GM12878 (cell line): ENCODE data around the gene DDX51. TPM values are rescaled to one million over a fixed set of nuclear protein-coding genes. Genes with fewer than 3 reads are reported as not detected.

Experiments
- ATAC-seq: fragments of 200-7000 bp; cut with Tn5 transposase; 3 replicates; pipeline ENCODE4 v1.9.1; 2020; ENCODE audit warnings: mild to moderate bottlenecking, moderate library complexity
- BruUV-seq: library from RNA; stranded (reverse); fragments of 400-500 nt; replicated peaks from 2 replicates; lab custom pipeline; 2021; lab: Mats Ljungman, UMichigan
- CTCF ChIA-PET: fragments of 300-600 bp; sonication (Branson Sonifier 250); formaldehyde crosslinking; extraction: SDS; loops from one replicate; lab custom pipeline; 2021; ENCODE audit warnings: inconsistent platforms; lab: Yijun Ruan, JAX
- POLR2A ChIA-PET: fragments of 350-600 bp; formaldehyde crosslinking; extraction: SDS; loops from one replicate; lab custom pipeline; 2021; ENCODE audit warnings: inconsistent platforms; lab: Charles Lee
- RAD21 ChIA-PET: fragments of 300-600 bp; sonication (Branson Sonifier 250); formaldehyde crosslinking; loops from one replicate; lab custom pipeline; 2023; ENCODE audit warnings: antibody characterized with exemption; ENCODE audit not compliant: unreplicated experiment; lab: Charles Lee
- SMC1A ChIA-PET: fragments of 300-600 bp; sonication (Branson Sonifier 250); formaldehyde crosslinking; loops from one replicate; lab custom pipeline; 2023; ENCODE audit not compliant: unreplicated experiment, uncharacterized antibody; lab: Charles Lee
- DNase-seq: peaks from one replicate; pipeline ENCODE4 v3.0.0-alpha.2; 2011; ENCODE audit warnings: low read depth, low spot score
- FAIRE-seq: peaks from 3 replicates; lab custom pipeline; 2011; peaks lifted over from hg19 to GRCh38; lab: Jason Lieb, UNC
- H2AFZ ChIP-seq: 2 replicates; pipeline ENCODE4 v1.6.0; 2011; ENCODE audit warnings: low read depth, low read length, control low read depth; ENCODE audit not compliant: control insufficient read depth
- H3K27ac ChIP-seq: 2 replicates; pipeline ENCODE4 v1.5.1; 2011; ENCODE audit warnings: control low read depth; ENCODE audit not compliant: control insufficient read depth, insufficient read depth
- H3K27me3 ChIP-seq, 2 experiments: replicated peaks in 1 of 2; 2 replicates each; pipeline versions ENCODE4 v1.6.0 to v1.6.1; 2011; ENCODE audit warnings: low read length in 1 of 2; ENCODE audit not compliant: control insufficient read depth in 2 of 2, insufficient read depth in 2 of 2
- H3K36me3 ChIP-seq, 2 experiments: 2 replicates each; pipeline ENCODE4 v1.5.1; 2011; ENCODE audit warnings: low read length in 1 of 2; ENCODE audit not compliant: control insufficient read depth in 2 of 2, insufficient read depth in 2 of 2
- H3K4me1 ChIP-seq: 2 replicates; pipeline ENCODE4 v1.6.1; 2011; ENCODE audit warnings: mild to moderate bottlenecking, low read length, moderate library complexity, mixed read lengths; ENCODE audit not compliant: control insufficient read depth, insufficient read depth
- H3K4me2 ChIP-seq: 2 replicates; pipeline ENCODE4 v1.6.0; 2011; ENCODE audit warnings: control low read depth; ENCODE audit not compliant: control insufficient read depth, insufficient read depth
- H3K4me3 ChIP-seq: fragments of 200-600 bp; sonication (generic); 2 replicates; pipeline ENCODE4 v1.5.1; 2016
- H3K79me2 ChIP-seq: 2 replicates; pipeline ENCODE4 v1.6.0; 2011; ENCODE audit warnings: low read length; ENCODE audit not compliant: control insufficient read depth, insufficient read depth
- H3K9ac ChIP-seq: 2 replicates; pipeline ENCODE4 v1.8.0; 2011; ENCODE audit warnings: low read length, control low read depth, mixed read lengths; ENCODE audit not compliant: control insufficient read depth, insufficient read depth
- H3K9me3 ChIP-seq: replicated peaks from 3 replicates; pipeline ENCODE4 v1.5.1; 2011; ENCODE audit warnings: mild to moderate bottlenecking, low read length; ENCODE audit not compliant: control insufficient read depth, insufficient read depth
- H4K20me1 ChIP-seq: 2 replicates; pipeline ENCODE4 v1.6.0; 2011; ENCODE audit not compliant: control insufficient read depth, insufficient read depth
- BHLHE40 ChIP-seq, 2 experiments: fragments of 450-650 bp in 1 of 2; IDR thresholded peaks; 2 replicates each; pipeline ENCODE4 v1.6.1; 2011 to 2017; ENCODE audit warnings: low read depth in 2 of 2, borderline replicate concordance in 1 of 2, improper control_type of control experiment in 1 of 2, low read length in 1 of 2, mild to moderate bottlenecking in 1 of 2
- BMI1 ChIP-seq: fragments of 450-650 bp; IDR thresholded peaks from 2 replicates; pipeline ENCODE4 v1.6.1; 2016; ENCODE audit warnings: mild to moderate bottlenecking, moderate library complexity, borderline replicate concordance
- JUND ChIP-seq: IDR thresholded peaks from 2 replicates; pipeline ENCODE4 v1.6.1; 2012; ENCODE audit warnings: low read depth, mild to moderate bottlenecking, low read length, improper control_type of control experiment, moderate library complexity
- MEF2A ChIP-seq: IDR thresholded peaks from 2 replicates; pipeline ENCODE4 v1.6.1; 2011; ENCODE audit warnings: low read depth, mild to moderate bottlenecking, low read length, moderate library complexity; ENCODE audit not compliant: insufficient read depth
- MTA3 ChIP-seq: IDR thresholded peaks from 2 replicates; pipeline ENCODE4 v1.6.1; 2012; ENCODE audit warnings: low read length, inconsistent platforms, borderline replicate concordance
- RFX5 ChIP-seq: IDR thresholded peaks from 2 replicates; pipeline ENCODE4 v1.6.1; 2011; ENCODE audit warnings: low read depth, low read length, improper control_type of control experiment
- STAT1 ChIP-seq: fragments of 450-650 bp; conservative IDR thresholded peaks from 2 replicates; pipeline ENCODE4 v1.6.1; 2014; ENCODE audit warnings: antibody characterized with exemption, mild to moderate bottlenecking
- SUPT20H ChIP-seq: IDR thresholded peaks from 2 replicates; pipeline ENCODE4 v1.6.1; 2011; ENCODE audit warnings: low read depth, mild to moderate bottlenecking, low read length, moderate library complexity, borderline replicate concordance; ENCODE audit not compliant: control insufficient read depth
- ZNF274 ChIP-seq: IDR thresholded peaks from one replicate; pipeline ENCODE4 v1.8.0; 2011; ENCODE audit not compliant: insufficient read length, insufficient read depth
- WGBS: methylation state at CpG from one replicate; pipeline ENCODE4 v1.1.6; 2016; ENCODE audit warnings: low lambda C conversion rate; ENCODE audit not compliant: insufficient replicate concordance, insufficient coverage; ENCODE audit errors: missing lambda C conversion rate; 5-methylcytosine and 5-hydroxymethylcytosine counted together
- in situ Hi-C: fragments of 300-500 bp; cut with MboI; formaldehyde crosslinking; loops from 9 replicates; pipeline ENCODE4 v1.14.3; 2018; ENCODE audit warnings: mixed read lengths
- intact Hi-C: fragments of 100-400 bp; cut with micrococcal nuclease; formaldehyde crosslinking; loops from one replicate; pipeline ENCODE4 v1.14.2; 2022; ENCODE audit not compliant: unreplicated experiment
- polyA plus RNA-seq, 11 experiments: library from polyadenylated mRNA; depleted of rRNA in 4 of 11; unstranded in 6 of 11; stranded (reverse) in 5 of 11; fragments of >200 nt; fragmentation: Nextera tagmentation in 4 of 11; fragmentation: Illumina TruSeq in 1 of 11; extraction: Ambion mirVana in 4 of 11; extraction: Trizol in 1 of 11; gene quantifications; 1 replicate in 1 of 11; 2 replicates in 10 of 11; pipeline versions ENCODE4 v1.2.1 to v1.2.3, GENCODE V29; 2011 to 2016; ENCODE audit warnings: inconsistent platforms in 2 of 11, missing spikeins in 2 of 11, low read depth in 1 of 11
- total RNA-seq, 4 experiments: library from RNA; depleted of rRNA in 3 of 4; stranded (reverse); fragments of >200 nt in 3 of 4; fragmentation: Illumina TruSeq in 1 of 4; extraction: Trizol in 1 of 4; gene quantifications; 2 replicates each; pipeline versions ENCODE4 v1.2.1 to v1.2.3, GENCODE V29; 2013 to 2021
- TF ChIP-seq, protein P1 (sequence below): fragments of 450-650 bp; IDR thresholded peaks from 2 replicates; pipeline ENCODE4 v1.6.1; 2017; ENCODE audit warnings: mild to moderate bottlenecking
- TF ChIP-seq, protein P2 (sequence below): IDR thresholded peaks from 2 replicates; pipeline ENCODE4 v1.6.1; 2012; ENCODE audit warnings: mild to moderate bottlenecking, low read depth, low read length
- TF ChIP-seq, protein P3 (sequence below): fragments of 450-650 bp; IDR thresholded peaks from 2 replicates; pipeline ENCODE4 v1.6.1; 2017; ENCODE audit warnings: low read depth, mild to moderate bottlenecking, moderate library complexity

Gene DDX51
- total and polyA plus RNA-seq, 10 of the 15 experiments (the other 5 are each of a cell fraction or from before 2014, with no cell fraction given), result 0.97 to 29.1 (median 9.8) TPM

DNA sequence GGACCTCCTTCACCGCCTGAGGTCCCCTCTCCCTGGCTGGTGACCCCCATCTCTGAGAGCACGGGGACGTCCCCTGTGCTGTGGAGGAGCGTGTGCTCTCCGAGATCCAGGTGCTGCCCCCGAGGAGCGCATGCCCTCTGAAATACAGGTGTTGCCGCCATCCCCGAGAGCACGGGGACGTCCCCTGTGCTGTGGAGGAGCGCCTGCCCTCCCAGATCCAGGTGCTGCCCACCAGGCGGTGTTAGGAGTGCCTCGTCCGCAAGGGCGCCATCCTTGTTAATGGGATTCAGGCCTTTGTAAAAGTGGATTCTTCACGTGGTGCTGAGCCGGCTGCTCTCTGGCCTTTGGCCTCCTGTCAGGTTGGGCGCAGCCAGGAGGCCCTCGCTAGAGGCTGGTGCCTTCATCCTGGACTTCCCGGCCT lies 10.2 kb upstream of the DDX51 start (continued):
- TF ChIP-seq, protein P1, sequence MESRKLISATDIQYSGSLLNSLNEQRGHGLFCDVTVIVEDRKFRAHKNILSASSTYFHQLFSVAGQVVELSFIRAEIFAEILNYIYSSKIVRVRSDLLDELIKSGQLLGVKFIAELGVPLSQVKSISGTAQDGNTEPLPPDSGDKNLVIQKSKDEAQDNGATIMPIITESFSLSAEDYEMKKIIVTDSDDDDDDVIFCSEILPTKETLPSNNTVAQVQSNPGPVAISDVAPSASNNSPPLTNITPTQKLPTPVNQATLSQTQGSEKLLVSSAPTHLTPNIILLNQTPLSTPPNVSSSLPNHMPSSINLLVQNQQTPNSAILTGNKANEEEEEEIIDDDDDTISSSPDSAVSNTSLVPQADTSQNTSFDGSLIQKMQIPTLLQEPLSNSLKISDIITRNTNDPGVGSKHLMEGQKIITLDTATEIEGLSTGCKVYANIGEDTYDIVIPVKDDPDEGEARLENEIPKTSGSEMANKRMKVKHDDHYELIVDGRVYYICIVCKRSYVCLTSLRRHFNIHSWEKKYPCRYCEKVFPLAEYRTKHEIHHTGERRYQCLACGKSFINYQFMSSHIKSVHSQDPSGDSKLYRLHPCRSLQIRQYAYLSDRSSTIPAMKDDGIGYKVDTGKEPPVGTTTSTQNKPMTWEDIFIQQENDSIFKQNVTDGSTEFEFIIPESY, result no peak
- no peak for TF ChIP-seq STAT1
- no peak for TF ChIP-seq JUND

- Histone ChIP-seq H3K4me2 (no peak overlapping the region), H3K27me3 (no peaks in the 10 kb centered on the region), H3K9me3 (peaks cover 8% of the 10 kb centered on the region), H3K79me2 (no peaks in the 10 kb centered on the region), H2AFZ (no peak overlapping the region), H3K36me3 (peaks cover 3 to 12% of the 10 kb centered on the region in 2 experiments), H4K20me1 (peaks cover 3% of the 10 kb centered on the region; the same call in 1 of the 2 replicates), H3K4me1 (no peaks in the 10 kb centered on the region), H3K9ac (no peak overlapping the region), H3K27ac (no peak overlapping the region), H3K4me3 (no peak overlapping the region)
- intact Hi-C loops, result loop anchor here (1.0 to 5.0 kb wide), 4 partner anchors 65 to 462 kb away; no protein-coding TSS in a partner anchor
- POLR2A ChIA-PET, result interaction anchor here (0.5 kb wide), 1 partner anchor 616 kb away, joined by 3 read pairs; no protein-coding TSS in a partner anchor
- in situ Hi-C loops, result no loop called here
- peak; percentile 8 for DNase-seq
- no peak for FAIRE-seq
- ATAC-seq, result peak; percentile 99
- CTCF ChIA-PET, result interaction anchor here (0.6 to 1.6 kb wide), 17 partner anchors 9 to 461 kb away, joined by 3 to 9 read pairs (median 4); no protein-coding TSS in a partner anchor
- SMC1A ChIA-PET, result interaction anchor here (0.8 to 1.1 kb wide), 3 partner anchors 66 to 461 kb away, joined by 3 to 4 read pairs (median 4); no protein-coding TSS in a partner anchor
- RAD21 ChIA-PET, result interaction anchor here (1.0 kb wide), 4 partner anchors 65 to 461 kb away, joined by 5 to 6 read pairs (median 6); no protein-coding TSS in a partner anchor
- 25% methylated on average over 38 of the region's 41 CpGs for WGBS
- BruUV-seq, result no TSS peak
- TF ChIP-seq BHLHE40 (IDR thresholded peaks at IDR 0.05; ENCODE audit: borderline replicate concordance in 1 of 2, low read depth in 2 of 2, low read length in 1 of 2) (0 out of 4 replicates have a peak, but pooled peaks of 1 of the 2 experiments have one; percentile 13), STAT1 (no peak), MEF2A (no peak), MTA3 (no peak), SUPT20H (no peak), ZNF274 (no peak), BMI1 (no peak), RFX5 (no peak)
- TF ChIP-seq, protein P2, sequence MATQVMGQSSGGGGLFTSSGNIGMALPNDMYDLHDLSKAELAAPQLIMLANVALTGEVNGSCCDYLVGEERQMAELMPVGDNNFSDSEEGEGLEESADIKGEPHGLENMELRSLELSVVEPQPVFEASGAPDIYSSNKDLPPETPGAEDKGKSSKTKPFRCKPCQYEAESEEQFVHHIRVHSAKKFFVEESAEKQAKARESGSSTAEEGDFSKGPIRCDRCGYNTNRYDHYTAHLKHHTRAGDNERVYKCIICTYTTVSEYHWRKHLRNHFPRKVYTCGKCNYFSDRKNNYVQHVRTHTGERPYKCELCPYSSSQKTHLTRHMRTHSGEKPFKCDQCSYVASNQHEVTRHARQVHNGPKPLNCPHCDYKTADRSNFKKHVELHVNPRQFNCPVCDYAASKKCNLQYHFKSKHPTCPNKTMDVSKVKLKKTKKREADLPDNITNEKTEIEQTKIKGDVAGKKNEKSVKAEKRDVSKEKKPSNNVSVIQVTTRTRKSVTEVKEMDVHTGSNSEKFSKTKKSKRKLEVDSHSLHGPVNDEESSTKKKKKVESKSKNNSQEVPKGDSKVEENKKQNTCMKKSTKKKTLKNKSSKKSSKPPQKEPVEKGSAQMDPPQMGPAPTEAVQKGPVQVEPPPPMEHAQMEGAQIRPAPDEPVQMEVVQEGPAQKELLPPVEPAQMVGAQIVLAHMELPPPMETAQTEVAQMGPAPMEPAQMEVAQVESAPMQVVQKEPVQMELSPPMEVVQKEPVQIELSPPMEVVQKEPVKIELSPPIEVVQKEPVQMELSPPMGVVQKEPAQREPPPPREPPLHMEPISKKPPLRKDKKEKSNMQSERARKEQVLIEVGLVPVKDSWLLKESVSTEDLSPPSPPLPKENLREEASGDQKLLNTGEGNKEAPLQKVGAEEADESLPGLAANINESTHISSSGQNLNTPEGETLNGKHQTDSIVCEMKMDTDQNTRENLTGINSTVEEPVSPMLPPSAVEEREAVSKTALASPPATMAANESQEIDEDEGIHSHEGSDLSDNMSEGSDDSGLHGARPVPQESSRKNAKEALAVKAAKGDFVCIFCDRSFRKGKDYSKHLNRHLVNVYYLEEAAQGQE, result no peak
- TF ChIP-seq, protein P3, sequence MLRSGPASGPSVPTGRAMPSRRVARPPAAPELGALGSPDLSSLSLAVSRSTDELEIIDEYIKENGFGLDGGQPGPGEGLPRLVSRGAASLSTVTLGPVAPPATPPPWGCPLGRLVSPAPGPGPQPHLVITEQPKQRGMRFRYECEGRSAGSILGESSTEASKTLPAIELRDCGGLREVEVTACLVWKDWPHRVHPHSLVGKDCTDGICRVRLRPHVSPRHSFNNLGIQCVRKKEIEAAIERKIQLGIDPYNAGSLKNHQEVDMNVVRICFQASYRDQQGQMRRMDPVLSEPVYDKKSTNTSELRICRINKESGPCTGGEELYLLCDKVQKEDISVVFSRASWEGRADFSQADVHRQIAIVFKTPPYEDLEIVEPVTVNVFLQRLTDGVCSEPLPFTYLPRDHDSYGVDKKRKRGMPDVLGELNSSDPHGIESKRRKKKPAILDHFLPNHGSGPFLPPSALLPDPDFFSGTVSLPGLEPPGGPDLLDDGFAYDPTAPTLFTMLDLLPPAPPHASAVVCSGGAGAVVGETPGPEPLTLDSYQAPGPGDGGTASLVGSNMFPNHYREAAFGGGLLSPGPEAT, result no peak
Observed at GRCh38 chr12:132153501-132154340, 9.6 kb upstream of the DDX51 start.
